GM06990 (cell line): ENCODE data around the gene WNT1.

ENCODE experiments used
- DNase-seq: peaks from one replicate; pipeline ENCODE4 v3.0.0-alpha.2; 2011; ENCODE audit not compliant: insufficient read length; ENCODE audit errors: extremely low read depth
- H3K27me3 ChIP-seq: replicated peaks from 2 replicates; pipeline ENCODE4 v1.6.0; 2011; ENCODE audit warnings: low read length; ENCODE audit not compliant: control insufficient read depth, insufficient read depth
- H3K36me3 ChIP-seq: 2 replicates; pipeline ENCODE4 v1.5.1; 2011; ENCODE audit warnings: low read length; ENCODE audit not compliant: control insufficient read depth, insufficient read depth
- H3K4me3 ChIP-seq: replicated peaks from 2 replicates; pipeline ENCODE4 v1.5.1; 2011; ENCODE audit warnings: low read depth, mild to moderate bottlenecking, control low read depth, low read length
- CTCF ChIP-seq: IDR thresholded peaks from 2 replicates; pipeline ENCODE4 v1.5.1; 2011; ENCODE audit warnings: low read length, control low read depth, mild to moderate bottlenecking, inconsistent platforms; ENCODE audit not compliant: insufficient read depth, poor library complexity, severe bottlenecking

WNT1 gene

GRCh38 chr12:48990552-48990951 lies 12.4 kb downstream of the WNT1 start:
- TF ChIP-seq CTCF: no peak
- H3K36me3 ChIP-seq: no peaks in the 10 kb centered on the region
- peaks cover 6% of the 10 kb centered on the region for H3K27me3 ChIP-seq
- no peak overlapping the region for H3K4me3 ChIP-seq
- no peak for DNase-seq

GRCh38 chr12:48991247-48992050 lies 13.3 kb downstream of the WNT1 start:
- no peak overlapping the region for H3K4me3 ChIP-seq
- no peaks in the 10 kb centered on the region for H3K36me3 ChIP-seq
- TF ChIP-seq CTCF: peak; percentile 7
- H3K27me3 ChIP-seq: peaks cover 6% of the 10 kb centered on the region
- DNase-seq: no peak

- peaks cover 7% of the 10 kb centered on the region for H3K27me3 ChIP-seq
- no peak overlapping the region for H3K4me3 ChIP-seq
- DNase-seq: no peak
- H3K36me3 ChIP-seq: no peaks in the 10 kb centered on the region
- no peak for TF ChIP-seq CTCF
Observed at GRCh38 chr12:48993787-48994186, 15.7 kb downstream of the WNT1 start.

GRCh38 chr12:48994224-48995085 lies 16.3 kb downstream of the WNT1 start:
- DNase-seq: no peak
- Histone ChIP-seq H3K4me3 (no peak overlapping the region), H3K27me3 (peaks cover 4% of the 10 kb centered on the region), H3K36me3 (no peaks in the 10 kb centered on the region)
- TF ChIP-seq CTCF: no peak

GRCh38 chr12:48995086-48995879 lies 17.2 kb downstream of the WNT1 start:
- Histone ChIP-seq H3K36me3 (no peaks in the 10 kb centered on the region), H3K27me3 (peaks cover 4% of the 10 kb centered on the region), H3K4me3 (no peak overlapping the region)
- peak; percentile 86 for TF ChIP-seq CTCF
- DNase-seq: peak; percentile 53
